GM23338 (cell line): ENCODE measurements around the gene UTP20. TPM values are rescaled to one million over a fixed set of nuclear protein-coding genes. Genes with fewer than 3 reads are reported as not detected.

Source experiments
- ATAC-seq: fragments of 200-7000 bp; cut with Tn5 transposase; 3 replicates; pipeline ENCODE4 v1.9.1; 2020
- DNase-seq: peaks from one replicate; pipeline ENCODE4 v3.0.0-alpha.2; 2015; ENCODE audit warnings: low spot score
- H2AFZ ChIP-seq: fragments of 200-600 bp; sonication (generic); 2 replicates; pipeline ENCODE4 v1.8.0; 2016; ENCODE audit warnings: antibody characterized with exemption, mild to moderate bottlenecking, moderate library complexity
- H3F3A ChIP-seq: fragments of 200-600 bp; sonication (generic); replicated peaks from 2 replicates; pipeline ENCODE4 v1.8.0; 2017; ENCODE audit warnings: antibody characterized with exemption, mixed run types, low read depth
- H3K27ac ChIP-seq: fragments of 200-600 bp; sonication (generic); 2 replicates; pipeline ENCODE4 v1.6.1; 2016; ENCODE audit warnings: low read depth
- H3K27me3 ChIP-seq: fragments of 200-600 bp; sonication (generic); 2 replicates; pipeline ENCODE4 v1.8.0; 2016; ENCODE audit warnings: mild to moderate bottlenecking, mixed run types, moderate library complexity; ENCODE audit not compliant: insufficient read depth
- H3K36me3 ChIP-seq: fragments of 200-600 bp; sonication (generic); 2 replicates; pipeline ENCODE4 v1.8.0; 2016; ENCODE audit warnings: mild to moderate bottlenecking; ENCODE audit not compliant: insufficient read depth
- H3K4me1 ChIP-seq: fragments of 200-600 bp; sonication (generic); 2 replicates; pipeline ENCODE4 v1.8.0; 2016; ENCODE audit warnings: mild to moderate bottlenecking, moderate library complexity; ENCODE audit not compliant: insufficient read depth
- H3K4me2 ChIP-seq: fragments of 200-600 bp; sonication (generic); 2 replicates; pipeline ENCODE4 v1.7.1; 2017; ENCODE audit warnings: mixed run types
- H3K4me3 ChIP-seq: fragments of 200-600 bp; sonication (generic); 2 replicates; pipeline ENCODE4 v1.6.1; 2016; ENCODE audit warnings: mixed run types
- H3K79me2 ChIP-seq: fragments of 200-600 bp; sonication (generic); replicated peaks from 2 replicates; pipeline ENCODE4 v1.8.0; 2017; ENCODE audit warnings: mild to moderate bottlenecking; ENCODE audit not compliant: insufficient read depth
- H3K9me2 ChIP-seq: fragments of 200-600 bp; sonication (generic); 2 replicates; pipeline ENCODE4 v1.8.0; 2017; ENCODE audit not compliant: insufficient read depth
- H4K20me1 ChIP-seq: fragments of 200-600 bp; sonication (generic); replicated peaks from 2 replicates; pipeline ENCODE4 v1.8.0; 2017; ENCODE audit warnings: mild to moderate bottlenecking; ENCODE audit not compliant: insufficient read depth
- H3K27ac Mint-ChIP-seq: 2 replicates; pipeline ENCODE4 v1.8.0; 2020; ENCODE audit warnings: inconsistent platforms, mild to moderate bottlenecking, moderate library complexity, mixed read lengths
- H3K27me3 Mint-ChIP-seq: 3 replicates; pipeline ENCODE4 v1.8.0; 2022; ENCODE audit warnings: low read depth, mild to moderate bottlenecking, moderate library complexity, mixed read lengths, inconsistent platforms; ENCODE audit not compliant: insufficient read depth, poor library complexity
- H3K36me3 Mint-ChIP-seq: 3 replicates; pipeline ENCODE4 v1.8.0; 2021; ENCODE audit warnings: low read depth, mild to moderate bottlenecking, inconsistent platforms, moderate library complexity, mixed read lengths
- H3K4me1 Mint-ChIP-seq: 3 replicates; pipeline ENCODE4 v1.8.0; 2020; ENCODE audit warnings: mild to moderate bottlenecking, inconsistent platforms, mixed read lengths
- H3K4me3 Mint-ChIP-seq: 3 replicates; pipeline ENCODE4 v1.8.0; 2021; ENCODE audit warnings: moderate library complexity, mild to moderate bottlenecking, inconsistent platforms, mixed read lengths
- H3K9me3 Mint-ChIP-seq: 3 replicates; pipeline ENCODE4 v1.8.0; 2020; ENCODE audit warnings: moderate library complexity, mild to moderate bottlenecking, inconsistent platforms, mixed read lengths
- CREB1 ChIP-seq: fragments of 250-450 bp; sonication (Bioruptor Pico); IDR thresholded peaks from 2 replicates; pipeline ENCODE4 v1.5.0; 2020; ENCODE audit warnings: low read depth, mild to moderate bottlenecking, moderate library complexity
- EZH2 ChIP-seq: fragments of 200-600 bp; sonication (generic); IDR thresholded peaks from one replicate; pipeline ENCODE4 v1.8.0; 2017; ENCODE audit warnings: antibody characterized with exemption, mild to moderate bottlenecking, low read depth; ENCODE audit not compliant: unreplicated experiment
- EZH2phosphoT487 ChIP-seq: fragments of 200-600 bp; sonication (generic); IDR thresholded peaks from one replicate; pipeline ENCODE4 v1.8.1; 2018; ENCODE audit warnings: antibody characterized with exemption; ENCODE audit not compliant: unreplicated experiment
- JUNB ChIP-seq: IDR thresholded peaks from one replicate; pipeline ENCODE4 v1.6.1; 2016; ENCODE audit warnings: antibody characterized with exemption; ENCODE audit not compliant: unreplicated experiment
- NANOG ChIP-seq: IDR thresholded peaks from 2 replicates; pipeline ENCODE4 v1.6.1; 2016; ENCODE audit warnings: antibody characterized with exemption, borderline replicate concordance
- POLR2AphosphoS5 ChIP-seq: IDR thresholded peaks from 2 replicates; pipeline ENCODE4 v1.6.1; 2016; ENCODE audit warnings: antibody characterized with exemption, low read depth
- STAT1 ChIP-seq: IDR thresholded peaks from one replicate; pipeline ENCODE4 v1.6.1; 2016; ENCODE audit warnings: antibody characterized with exemption; ENCODE audit not compliant: unreplicated experiment
- ZNF114 ChIP-seq: fragments of 250-450 bp; sonication (Bioruptor Pico); IDR thresholded peaks from 2 replicates; pipeline ENCODE4 v1.5.0; 2020; ENCODE audit warnings: mild to moderate bottlenecking, moderate library complexity
- polyA plus RNA-seq: library from polyadenylated mRNA; unstranded; fragments of >200 nt; fragmentation: Nextera tagmentation; extraction: Ambion mirVana; gene quantifications from 2 replicates; pipeline ENCODE4 v1.2.1, GENCODE V29; 2016
- total RNA-seq: library from RNA; depleted of rRNA; stranded (reverse); fragments of >200 nt; shearing (Covaris generic); gene quantifications from 2 replicates; pipeline ENCODE4 v1.2.3, GENCODE V29; 2014
- TF ChIP-seq, protein P1 (sequence below): IDR thresholded peaks from one replicate; pipeline ENCODE4 v1.6.1; 2018; ENCODE audit warnings: antibody characterized with exemption; ENCODE audit not compliant: unreplicated experiment
- TF ChIP-seq, protein P2 (sequence below), 2 experiments: fragments of 200-600 bp in 1 of 2; sonication (generic) in 1 of 2; conservative IDR thresholded peaks; 2 replicates each; pipeline versions ENCODE4 v1.5.1 to v1.6.1; 2016 to 2017; ENCODE audit warnings: antibody characterized with exemption in 2 of 2, low read depth in 2 of 2, mild to moderate bottlenecking in 2 of 2, moderate library complexity in 1 of 2
- TF ChIP-seq, protein P3 (sequence below): fragments of 250-450 bp; sonication (Bioruptor Pico); IDR thresholded peaks from 2 replicates; pipeline ENCODE4 v1.5.0; 2020; ENCODE audit warnings: mild to moderate bottlenecking, moderate library complexity

The UTP20 gene
- total and polyA plus RNA-seq, 2 experiments from 2014 or later, result 13.1 to 59.6 TPM

DNA sequence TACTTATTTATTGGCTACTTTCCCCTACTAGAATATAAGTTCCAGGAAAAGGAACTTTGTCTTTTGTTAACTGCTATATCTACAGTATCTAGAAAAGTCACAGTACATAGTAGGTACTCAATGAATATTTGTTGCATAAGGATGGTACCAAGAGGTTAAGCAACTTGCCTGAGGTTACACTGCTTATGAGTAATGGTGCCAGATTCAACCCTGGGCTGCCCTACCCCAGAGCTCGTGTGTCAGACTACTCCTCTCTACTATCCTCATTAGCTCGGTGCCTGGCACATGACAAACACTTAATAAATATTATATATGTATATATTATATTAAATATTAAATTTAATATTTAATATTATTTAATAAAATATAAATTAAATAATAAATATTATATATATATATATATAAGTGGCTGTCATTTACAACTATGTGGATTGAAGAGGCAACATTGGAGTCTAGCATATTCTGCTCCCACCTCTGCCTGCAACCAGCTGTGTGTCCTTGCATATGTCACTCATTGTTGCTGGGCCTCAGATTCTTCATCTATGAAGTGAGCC, 25.4 kb downstream of the UTP20 start (continued):
- TF ChIP-seq JUNB (no peak), EZH2 (no peak), EZH2phosphoT487 (no peak), POLR2AphosphoS5 (no peak), CREB1 (CRISPR knock-in tag) (no peak), ZNF114 (no peak), STAT1 (no peak)
- TF ChIP-seq, protein P1, sequence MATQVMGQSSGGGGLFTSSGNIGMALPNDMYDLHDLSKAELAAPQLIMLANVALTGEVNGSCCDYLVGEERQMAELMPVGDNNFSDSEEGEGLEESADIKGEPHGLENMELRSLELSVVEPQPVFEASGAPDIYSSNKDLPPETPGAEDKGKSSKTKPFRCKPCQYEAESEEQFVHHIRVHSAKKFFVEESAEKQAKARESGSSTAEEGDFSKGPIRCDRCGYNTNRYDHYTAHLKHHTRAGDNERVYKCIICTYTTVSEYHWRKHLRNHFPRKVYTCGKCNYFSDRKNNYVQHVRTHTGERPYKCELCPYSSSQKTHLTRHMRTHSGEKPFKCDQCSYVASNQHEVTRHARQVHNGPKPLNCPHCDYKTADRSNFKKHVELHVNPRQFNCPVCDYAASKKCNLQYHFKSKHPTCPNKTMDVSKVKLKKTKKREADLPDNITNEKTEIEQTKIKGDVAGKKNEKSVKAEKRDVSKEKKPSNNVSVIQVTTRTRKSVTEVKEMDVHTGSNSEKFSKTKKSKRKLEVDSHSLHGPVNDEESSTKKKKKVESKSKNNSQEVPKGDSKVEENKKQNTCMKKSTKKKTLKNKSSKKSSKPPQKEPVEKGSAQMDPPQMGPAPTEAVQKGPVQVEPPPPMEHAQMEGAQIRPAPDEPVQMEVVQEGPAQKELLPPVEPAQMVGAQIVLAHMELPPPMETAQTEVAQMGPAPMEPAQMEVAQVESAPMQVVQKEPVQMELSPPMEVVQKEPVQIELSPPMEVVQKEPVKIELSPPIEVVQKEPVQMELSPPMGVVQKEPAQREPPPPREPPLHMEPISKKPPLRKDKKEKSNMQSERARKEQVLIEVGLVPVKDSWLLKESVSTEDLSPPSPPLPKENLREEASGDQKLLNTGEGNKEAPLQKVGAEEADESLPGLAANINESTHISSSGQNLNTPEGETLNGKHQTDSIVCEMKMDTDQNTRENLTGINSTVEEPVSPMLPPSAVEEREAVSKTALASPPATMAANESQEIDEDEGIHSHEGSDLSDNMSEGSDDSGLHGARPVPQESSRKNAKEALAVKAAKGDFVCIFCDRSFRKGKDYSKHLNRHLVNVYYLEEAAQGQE, result no peak
- TF ChIP-seq, protein P2, sequence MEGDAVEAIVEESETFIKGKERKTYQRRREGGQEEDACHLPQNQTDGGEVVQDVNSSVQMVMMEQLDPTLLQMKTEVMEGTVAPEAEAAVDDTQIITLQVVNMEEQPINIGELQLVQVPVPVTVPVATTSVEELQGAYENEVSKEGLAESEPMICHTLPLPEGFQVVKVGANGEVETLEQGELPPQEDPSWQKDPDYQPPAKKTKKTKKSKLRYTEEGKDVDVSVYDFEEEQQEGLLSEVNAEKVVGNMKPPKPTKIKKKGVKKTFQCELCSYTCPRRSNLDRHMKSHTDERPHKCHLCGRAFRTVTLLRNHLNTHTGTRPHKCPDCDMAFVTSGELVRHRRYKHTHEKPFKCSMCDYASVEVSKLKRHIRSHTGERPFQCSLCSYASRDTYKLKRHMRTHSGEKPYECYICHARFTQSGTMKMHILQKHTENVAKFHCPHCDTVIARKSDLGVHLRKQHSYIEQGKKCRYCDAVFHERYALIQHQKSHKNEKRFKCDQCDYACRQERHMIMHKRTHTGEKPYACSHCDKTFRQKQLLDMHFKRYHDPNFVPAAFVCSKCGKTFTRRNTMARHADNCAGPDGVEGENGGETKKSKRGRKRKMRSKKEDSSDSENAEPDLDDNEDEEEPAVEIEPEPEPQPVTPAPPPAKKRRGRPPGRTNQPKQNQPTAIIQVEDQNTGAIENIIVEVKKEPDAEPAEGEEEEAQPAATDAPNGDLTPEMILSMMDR (conservative IDR thresholded peaks at IDR 0.05; ENCODE audit: low read depth in 2 of 2), result no peak

DNA sequence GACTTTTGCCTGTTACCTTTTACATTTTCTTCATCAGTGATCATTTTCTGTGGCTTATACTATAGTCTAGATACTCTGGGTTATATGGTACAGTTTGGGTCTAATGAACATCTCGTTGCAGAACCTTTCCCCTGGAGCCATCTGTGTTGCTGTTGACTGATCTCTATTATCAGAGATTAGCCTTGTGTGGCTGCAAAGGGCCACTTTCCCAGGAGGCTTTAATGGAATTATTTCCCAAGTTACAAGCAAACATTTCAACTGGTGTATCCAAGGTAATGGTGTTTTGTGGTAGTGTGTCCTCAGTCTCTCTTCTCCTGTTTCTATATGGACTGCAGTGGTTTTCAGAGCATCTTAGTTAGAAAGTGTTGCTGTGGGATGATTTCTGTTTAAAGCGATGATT, 25.9 kb downstream of the UTP20 start:
- H3K36me3 ChIP-seq, result peaks cover 55% of the 10 kb centered on the region
- H3K79me2 ChIP-seq, result no peaks in the 10 kb centered on the region
- no peak overlapping the region for H2AFZ ChIP-seq
- DNase-seq (no peak), ATAC-seq (no peak)
- no peaks in the 10 kb centered on the region for H3K4me1 ChIP-seq
- H3K9me2 ChIP-seq, result no peaks in the 10 kb centered on the region
- no peaks in the 10 kb centered on the region; the same call in 1 of the 2 replicates for H4K20me1 ChIP-seq
- Mint-ChIP-seq H3K4me1 (no peaks in the 10 kb centered on the region), H3K27me3 (peaks cover 1% of the 10 kb centered on the region), H3K4me3 (no peak overlapping the region), H3K36me3 (peaks cover 76% of the 10 kb centered on the region), H3K9me3 (no peaks in the 10 kb centered on the region), H3K27ac (no peak overlapping the region)
- no peaks in the 10 kb centered on the region for H3F3A ChIP-seq
- no peaks in the 10 kb centered on the region for H3K27me3 ChIP-seq
- H3K27ac ChIP-seq, result no peak overlapping the region
- no peak overlapping the region for H3K4me3 ChIP-seq
- no peak overlapping the region for H3K4me2 ChIP-seq
- TF ChIP-seq CREB1 (CRISPR knock-in tag) (no peak), NANOG (no peak), EZH2phosphoT487 (no peak), ZNF114 (no peak), STAT1 (no peak)
- TF ChIP-seq, protein P2 (conservative IDR thresholded peaks at IDR 0.05; ENCODE audit: low read depth in 2 of 2), result no peak
- TF ChIP-seq, protein P3, sequence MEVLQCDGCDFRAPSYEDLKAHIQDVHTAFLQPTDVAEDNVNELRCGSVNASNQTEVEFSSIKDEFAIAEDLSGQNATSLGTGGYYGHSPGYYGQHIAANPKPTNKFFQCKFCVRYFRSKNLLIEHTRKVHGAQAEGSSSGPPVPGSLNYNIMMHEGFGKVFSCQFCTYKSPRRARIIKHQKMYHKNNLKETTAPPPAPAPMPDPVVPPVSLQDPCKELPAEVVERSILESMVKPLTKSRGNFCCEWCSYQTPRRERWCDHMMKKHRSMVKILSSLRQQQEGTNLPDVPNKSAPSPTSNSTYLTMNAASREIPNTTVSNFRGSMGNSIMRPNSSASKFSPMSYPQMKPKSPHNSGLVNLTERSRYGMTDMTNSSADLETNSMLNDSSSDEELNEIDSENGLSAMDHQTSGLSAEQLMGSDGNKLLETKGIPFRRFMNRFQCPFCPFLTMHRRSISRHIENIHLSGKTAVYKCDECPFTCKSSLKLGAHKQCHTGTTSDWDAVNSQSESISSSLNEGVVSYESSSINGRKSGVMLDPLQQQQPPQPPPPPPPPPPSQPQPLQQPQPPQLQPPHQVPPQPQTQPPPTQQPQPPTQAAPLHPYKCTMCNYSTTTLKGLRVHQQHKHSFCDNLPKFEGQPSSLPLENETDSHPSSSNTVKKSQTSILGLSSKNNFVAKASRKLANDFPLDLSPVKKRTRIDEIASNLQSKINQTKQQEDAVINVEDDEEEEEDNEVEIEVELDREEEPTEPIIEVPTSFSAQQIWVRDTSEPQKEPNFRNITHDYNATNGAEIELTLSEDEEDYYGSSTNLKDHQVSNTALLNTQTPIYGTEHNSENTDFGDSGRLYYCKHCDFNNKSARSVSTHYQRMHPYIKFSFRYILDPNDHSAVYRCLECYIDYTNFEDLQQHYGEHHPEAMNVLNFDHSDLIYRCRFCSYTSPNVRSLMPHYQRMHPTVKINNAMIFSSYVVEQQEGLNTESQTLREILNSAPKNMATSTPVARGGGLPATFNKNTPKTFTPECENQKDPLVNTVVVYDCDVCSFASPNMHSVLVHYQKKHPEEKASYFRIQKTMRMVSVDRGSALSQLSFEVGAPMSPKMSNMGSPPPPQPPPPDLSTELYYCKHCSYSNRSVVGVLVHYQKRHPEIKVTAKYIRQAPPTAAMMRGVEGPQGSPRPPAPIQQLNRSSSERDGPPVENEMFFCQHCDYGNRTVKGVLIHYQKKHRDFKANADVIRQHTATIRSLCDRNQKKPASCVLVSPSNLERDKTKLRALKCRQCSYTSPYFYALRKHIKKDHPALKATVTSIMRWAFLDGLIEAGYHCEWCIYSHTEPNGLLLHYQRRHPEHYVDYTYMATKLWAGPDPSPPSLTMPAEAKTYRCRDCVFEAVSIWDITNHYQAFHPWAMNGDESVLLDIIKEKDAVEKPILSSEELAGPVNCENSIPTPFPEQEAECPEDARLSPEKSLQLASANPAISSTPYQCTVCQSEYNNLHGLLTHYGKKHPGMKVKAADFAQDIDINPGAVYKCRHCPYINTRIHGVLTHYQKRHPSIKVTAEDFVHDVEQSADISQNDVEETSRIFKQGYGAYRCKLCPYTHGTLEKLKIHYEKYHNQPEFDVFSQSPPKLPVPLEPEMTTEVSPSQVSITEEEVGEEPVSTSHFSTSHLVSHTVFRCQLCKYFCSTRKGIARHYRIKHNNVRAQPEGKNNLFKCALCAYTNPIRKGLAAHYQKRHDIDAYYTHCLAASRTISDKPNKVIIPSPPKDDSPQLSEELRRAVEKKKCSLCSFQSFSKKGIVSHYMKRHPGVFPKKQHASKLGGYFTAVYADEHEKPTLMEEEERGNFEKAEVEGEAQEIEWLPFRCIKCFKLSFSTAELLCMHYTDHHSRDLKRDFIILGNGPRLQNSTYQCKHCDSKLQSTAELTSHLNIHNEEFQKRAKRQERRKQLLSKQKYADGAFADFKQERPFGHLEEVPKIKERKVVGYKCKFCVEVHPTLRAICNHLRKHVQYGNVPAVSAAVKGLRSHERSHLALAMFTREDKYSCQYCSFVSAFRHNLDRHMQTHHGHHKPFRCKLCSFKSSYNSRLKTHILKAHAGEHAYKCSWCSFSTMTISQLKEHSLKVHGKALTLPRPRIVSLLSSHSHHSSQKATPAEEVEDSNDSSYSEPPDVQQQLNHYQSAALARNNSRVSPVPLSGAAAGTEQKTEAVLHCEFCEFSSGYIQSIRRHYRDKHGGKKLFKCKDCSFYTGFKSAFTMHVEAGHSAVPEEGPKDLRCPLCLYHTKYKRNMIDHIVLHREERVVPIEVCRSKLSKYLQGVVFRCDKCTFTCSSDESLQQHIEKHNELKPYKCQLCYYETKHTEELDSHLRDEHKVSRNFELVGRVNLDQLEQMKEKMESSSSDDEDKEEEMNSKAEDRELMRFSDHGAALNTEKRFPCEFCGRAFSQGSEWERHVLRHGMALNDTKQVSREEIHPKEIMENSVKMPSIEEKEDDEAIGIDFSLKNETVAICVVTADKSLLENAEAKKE (CRISPR knock-in tag), result no peak
